CD4-positive, alpha-beta T cell treated with Interleukin-15 for 1 hour (primary cell): Measurements from ENCODE around the gene SENP8.

ENCODE experiments used
- DNase-seq: peaks from one replicate; pipeline ENCODE4 v3.0.0-alpha.2; 2020

The SENP8 gene

DNA sequence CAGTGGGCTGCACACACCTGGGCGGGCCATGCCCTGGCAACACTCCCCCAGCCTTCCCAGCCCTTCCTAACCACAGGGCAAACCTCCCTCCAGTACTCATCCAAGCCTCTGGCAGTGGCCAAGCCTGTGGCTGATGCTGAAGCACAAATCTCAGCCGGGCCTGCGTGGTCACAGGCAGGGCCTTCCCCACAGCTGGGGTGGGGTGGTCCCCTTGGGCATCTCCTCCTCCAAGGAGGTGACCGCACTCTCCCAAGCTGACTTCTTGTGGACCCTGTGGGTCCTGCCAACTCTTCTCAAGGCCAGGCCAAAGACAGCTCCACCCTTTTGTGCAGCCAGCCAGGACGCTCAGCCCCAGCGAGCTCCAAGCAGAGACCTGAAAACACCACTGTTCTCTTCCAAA, 58.0 kb downstream of the SENP8 start:
- DNase-seq: no peak

DNA sequence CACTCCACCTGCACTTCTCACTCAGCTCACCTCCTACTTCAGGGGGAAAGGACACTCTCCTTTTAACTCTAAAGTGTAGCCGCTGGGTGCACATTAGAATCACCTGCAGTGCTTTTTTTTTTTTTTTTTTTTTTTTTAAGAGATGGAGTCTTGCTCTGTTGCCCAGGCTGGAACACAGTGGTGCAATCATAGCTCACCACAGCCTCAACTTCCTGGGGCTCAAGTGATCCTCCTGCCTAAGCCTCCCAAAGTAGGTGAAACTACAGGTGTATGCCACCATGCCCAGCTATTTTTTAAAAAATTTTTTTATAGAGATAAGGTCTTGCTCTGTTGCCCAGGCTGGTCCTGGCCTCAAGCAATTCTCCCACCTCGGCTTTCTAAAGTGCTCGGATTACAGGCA, 58.5 kb downstream of the SENP8 start:
- no peak for DNase-seq

DNA sequence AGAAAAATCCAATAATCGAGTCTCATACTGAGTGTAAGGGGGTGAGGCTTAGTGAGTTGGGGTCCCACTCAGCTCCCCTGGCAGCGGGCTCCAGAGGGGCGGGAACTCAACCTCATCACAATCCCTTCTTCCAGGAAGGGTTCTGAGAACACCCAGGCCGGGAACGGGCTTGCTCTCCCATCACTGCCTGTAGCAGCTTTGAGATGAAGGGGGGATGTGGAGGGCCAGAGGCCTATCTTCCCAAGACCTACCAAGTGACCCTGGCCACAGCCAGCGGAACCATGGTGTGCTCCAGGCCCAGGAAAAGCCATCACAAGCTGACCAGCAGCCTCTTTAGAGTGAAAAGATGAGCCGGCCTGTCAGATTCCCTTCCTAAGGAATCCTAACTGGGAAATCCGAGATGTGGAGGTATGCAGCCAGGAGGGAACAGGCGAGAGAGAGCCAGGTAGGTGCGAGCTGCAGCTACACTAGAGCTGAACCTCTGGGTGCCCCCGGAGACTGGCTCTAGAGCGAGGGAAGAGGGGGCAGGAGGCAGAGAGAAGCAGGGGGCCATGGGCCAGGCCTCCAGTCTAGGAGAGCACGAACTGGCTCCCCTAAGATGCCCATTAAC, 60.9 kb downstream of the SENP8 start:
- no peak for DNase-seq

DNA sequence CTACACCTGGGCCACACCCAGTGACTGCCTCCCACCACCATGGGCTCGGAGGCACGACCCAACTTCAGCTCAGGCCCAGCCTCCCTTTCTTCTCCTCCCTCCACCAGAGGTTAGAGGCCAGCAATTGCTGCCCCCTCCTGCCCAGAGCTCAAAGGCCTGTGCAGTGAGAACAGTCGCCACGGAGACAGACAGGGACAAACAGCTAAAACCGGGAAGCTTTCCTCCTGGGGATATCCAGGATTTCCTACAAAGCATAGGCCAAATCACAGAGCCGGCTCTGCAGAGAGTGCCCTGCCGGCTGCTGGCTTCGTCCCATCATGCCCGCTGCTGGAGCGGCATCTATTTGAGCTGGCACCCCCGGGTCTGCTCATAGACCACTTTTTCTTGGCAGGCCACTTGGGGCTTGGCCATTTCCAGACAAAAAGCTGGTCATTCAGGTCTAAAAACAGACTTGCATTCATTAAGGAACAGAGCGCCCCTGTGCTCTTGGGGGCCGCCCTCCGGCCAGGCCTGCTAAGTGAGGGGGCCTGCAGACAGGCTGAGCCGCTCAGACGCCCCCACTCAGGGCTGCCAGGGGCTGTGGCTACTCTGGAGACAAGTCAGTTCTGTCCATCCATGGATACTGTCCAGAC, 61.9 kb downstream of the SENP8 start:
- DNase-seq: no peak

DNA sequence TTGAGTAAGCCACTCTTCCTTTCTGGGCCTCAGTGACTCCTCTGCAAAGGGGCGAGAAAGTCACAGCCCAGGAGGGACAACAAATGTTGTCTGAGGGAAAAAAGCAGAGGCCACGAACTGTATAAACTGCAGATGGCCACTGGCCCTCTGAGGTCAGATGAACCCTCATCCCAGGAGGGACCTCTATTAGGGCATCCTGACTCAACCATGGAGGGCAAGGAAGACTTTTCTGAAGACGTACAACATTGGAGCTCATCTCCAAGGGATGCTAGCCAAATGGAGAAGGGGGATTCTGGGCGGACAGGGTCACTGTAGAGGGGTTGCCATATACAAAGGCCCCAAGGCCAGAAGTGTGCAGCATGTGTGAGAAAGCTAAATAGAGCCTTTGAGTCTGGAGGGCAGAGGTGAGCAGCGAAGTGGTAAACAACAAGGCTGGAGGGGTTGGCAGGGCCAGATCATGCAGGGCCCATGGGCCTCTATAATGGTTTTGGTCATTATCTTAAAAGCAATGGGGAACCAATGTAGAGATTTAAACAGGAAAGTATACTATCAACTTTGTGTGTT, 62.6 kb downstream of the SENP8 start:
- DNase-seq: no peak

DNA sequence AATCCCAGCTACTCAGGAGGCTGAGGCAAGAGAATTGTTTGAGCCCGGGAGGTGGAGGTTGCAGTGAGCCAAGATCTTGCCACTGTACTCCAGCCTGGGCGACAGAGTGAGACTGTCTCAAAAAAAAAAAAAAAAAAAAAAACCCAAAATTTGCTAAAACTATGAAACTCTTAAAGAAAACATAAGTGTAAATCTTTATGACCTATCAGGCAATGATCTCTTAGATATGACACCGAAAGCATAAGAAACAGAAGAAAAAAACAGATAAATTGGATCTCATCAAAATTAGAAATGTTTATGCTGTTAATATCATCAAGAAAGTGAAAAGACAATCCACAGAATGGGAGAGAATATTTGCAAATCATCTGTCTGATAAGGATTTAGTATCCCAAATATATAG, 64.0 kb downstream of the SENP8 start:
- no peak for DNase-seq

DNA sequence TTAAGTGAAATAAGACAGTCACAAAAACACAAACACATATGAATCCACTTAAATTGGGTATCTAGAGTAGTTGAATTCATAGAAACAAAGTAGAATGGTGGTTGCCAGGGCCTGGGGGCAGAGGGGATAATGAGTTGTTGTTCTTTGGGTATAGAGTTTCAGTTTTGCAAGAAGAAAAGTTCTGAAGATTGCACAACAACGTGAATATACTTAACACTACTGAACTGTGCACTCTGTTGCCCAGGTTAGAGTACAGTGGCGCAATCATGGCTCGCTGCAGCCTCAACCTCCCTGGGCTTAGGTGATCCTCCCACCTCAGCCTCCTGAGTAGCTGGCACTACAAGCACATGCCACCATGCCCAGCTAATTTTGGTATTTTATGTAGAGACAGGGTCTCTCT, 64.5 kb downstream of the SENP8 start:
- DNase-seq: no peak

DNA sequence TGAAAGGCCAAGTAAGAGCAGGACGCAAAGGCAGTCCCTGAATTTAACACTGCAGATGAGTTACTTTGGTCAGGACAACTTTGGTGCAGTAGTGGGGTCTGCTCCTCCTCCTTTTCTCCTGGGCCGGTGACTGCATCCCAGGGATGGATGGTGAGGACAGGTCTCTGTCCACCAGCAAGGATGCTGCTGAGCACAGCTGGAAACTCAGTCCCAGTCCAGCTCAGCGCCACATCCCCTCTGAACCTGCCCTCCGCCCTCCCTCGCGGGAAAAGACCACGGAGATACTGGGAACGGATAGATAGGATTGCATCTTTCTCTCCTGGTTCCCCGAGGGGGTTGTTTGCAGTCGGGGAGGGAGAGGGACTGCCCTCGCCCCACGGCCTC, 65.6 kb downstream of the SENP8 start:
- no peak for DNase-seq

DNA sequence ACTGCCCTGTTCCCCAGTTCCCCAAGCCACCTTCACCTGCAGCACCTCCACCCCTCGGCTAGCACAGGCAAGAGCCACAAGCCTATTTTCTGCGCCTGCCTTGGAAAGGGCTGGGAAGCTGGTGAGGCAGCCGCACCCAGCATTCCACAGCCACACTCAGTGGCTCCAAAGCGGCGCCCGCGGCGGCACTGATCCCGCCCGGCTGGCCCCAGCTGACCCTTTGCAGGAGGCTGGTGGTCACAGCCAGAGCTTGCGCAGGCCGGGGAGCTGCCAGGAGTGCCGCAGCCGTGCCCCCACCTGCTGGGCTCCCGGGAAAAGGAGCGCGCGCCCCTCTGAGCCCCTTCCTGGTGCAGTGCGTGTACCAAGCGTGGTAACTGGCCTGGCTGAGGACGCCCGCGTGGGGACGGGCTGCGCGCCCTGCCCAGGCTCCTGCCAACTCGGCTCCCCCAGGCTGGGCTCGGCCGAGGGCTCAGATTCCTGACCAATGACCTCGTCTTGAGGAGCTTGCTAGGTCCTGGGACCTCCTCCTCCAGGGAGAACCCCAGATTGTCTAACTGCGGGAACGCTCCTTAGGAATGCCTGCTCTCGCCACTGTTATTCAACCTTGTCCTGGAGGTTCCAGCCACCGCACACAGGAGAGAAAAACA, 66.1 kb downstream of the SENP8 start:
- DNase-seq: no peak

DNA sequence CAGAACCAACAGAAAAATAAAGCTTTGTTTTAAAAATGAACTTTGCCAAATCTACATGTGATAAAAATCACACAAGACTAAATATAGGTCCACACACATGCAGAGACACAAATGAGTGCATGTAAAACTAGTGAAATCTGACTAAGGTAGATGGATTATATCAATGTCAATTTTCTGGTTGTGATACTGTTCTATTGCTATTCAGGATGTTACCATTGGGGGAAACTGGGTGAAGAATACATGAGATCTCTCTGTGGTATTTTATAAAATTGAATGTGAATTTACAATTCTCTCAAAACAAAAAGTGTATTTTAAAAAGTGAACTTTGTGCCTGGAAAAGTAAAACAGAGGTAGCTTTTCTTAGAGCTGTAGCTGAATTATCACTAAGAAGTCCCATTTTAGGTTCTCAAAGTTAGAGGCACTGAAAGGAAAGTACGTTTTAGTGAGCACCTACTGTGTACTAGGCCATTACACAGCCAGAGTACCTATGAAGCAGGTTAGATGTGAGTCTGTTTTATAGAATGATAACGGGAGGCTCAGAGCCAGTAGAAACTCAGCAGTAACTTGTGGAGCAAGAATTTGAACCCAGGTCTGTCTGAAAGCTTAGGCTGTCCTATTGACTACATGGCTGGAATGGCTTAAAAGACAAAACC, 71.2 kb downstream of the SENP8 start:
- no peak for DNase-seq

DNA sequence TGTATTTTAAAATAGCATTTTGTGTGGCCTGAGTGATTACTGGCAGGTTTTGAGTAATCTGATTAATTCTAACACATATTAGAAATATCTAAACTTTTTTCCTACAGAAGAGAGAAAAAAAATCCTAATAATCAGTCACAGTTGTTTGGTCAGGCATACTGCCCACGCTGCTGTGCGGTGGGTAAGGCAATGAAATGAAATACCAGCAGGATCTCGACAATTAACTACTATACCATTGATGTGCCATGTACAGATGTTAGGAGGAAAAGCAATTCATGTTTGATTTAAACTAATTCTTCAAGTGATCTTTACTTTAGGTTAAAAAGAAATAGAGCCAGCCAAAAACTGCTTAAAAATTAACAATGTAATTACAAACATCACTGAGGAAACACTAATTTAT, 74.2 kb downstream of the SENP8 start:
- DNase-seq: no peak
